ENCODE measurements around the gene MFAP4.
A peak's percentile ranks its signal among the peaks of the same experiment; 100 is the strongest.

Gene MFAP4

GRCh38 chr17:19409509-19409908, 22.5 kb upstream of the MFAP4 start:
- no peak for DNase-seq

- DNase-seq = no peak
Observed at GRCh38 chr17:19409066-19409465, 22.1 kb upstream of the MFAP4 start.

- no peak for DNase-seq
Observed at GRCh38 chr17:19408346-19408710, 21.3 kb upstream of the MFAP4 start.

GRCh38 chr17:19407601-19408345, 20.8 kb upstream of the MFAP4 start:
- DNase-seq = no peak

GRCh38 chr17:19405114-19405513, 18.1 kb upstream of the MFAP4 start:
- DNase-seq = no peak

GRCh38 chr17:19404264-19404663, 17.3 kb upstream of the MFAP4 start:
- DNase-seq = no peak

- DNase-seq = no peak
Observed at GRCh38 chr17:19403021-19403420, 16.0 kb upstream of the MFAP4 start.

GRCh38 chr17:19402171-19402570, 15.2 kb upstream of the MFAP4 start:
- DNase-seq = no peak

GRCh38 chr17:19401321-19402010, 14.5 kb upstream of the MFAP4 start:
- no peak for DNase-seq

- DNase-seq = no peak
Observed at GRCh38 chr17:19399750-19400450, 12.9 kb upstream of the MFAP4 start.

GRCh38 chr17:19398301-19399181, 11.6 kb upstream of the MFAP4 start:
- peak; percentile 33 for DNase-seq

- no peak for DNase-seq
Observed at GRCh38 chr17:19397556-19398041, 10.6 kb upstream of the MFAP4 start.

- DNase-seq = no peak
Observed at GRCh38 chr17:19392303-19392702, 5.3 kb upstream of the MFAP4 start.

- no peak for DNase-seq
Observed at GRCh38 chr17:19391432-19391831, 4.4 kb upstream of the MFAP4 start.

GRCh38 chr17:19390951-19391350, 4.0 kb upstream of the MFAP4 start:
- no peak for DNase-seq

GRCh38 chr17:19388791-19389785, 2.1 kb upstream of the MFAP4 start:
- no peak for DNase-seq

- DNase-seq = no peak
Observed at GRCh38 chr17:19387921-19388521, 1.0 kb upstream of the MFAP4 start.

GRCh38 chr17:19386051-19386929, 700 bp downstream of the MFAP4 start:
- no peak for DNase-seq

- no peak for DNase-seq
Observed at GRCh38 chr17:19385521-19385983, 1.4 kb downstream of the MFAP4 start.

Measured in NCI-H748 treated with DMSO at 0.1 percent for 48 hours (cell line).